ENCODE results near the gene CKMT1B.
"Not testable (repeated sequence)": the region's sequence is repeated elsewhere in the genome, so short reads cannot be mapped to it uniquely, and the experiment has no call there.

CKMT1B gene

GRCh38 chr15:43638464-43639204 is 44.8 kb downstream of the CKMT1B start:
- DNase-seq = not testable (repeated sequence)
